HG03175 (cell line): ENCODE measurements around the gene TMEM100.

ENCODE experiments used
- ATAC-seq: cut with Tn5 transposase; IDR thresholded peaks from one replicate; pipeline ENCODE4 v1.9.1; 2021; ENCODE audit warnings: mild to moderate bottlenecking, moderate library complexity; ENCODE audit not compliant: unreplicated experiment

TMEM100 gene

GRCh38 chr17:55720919-55721836 is 1.5 kb downstream of the TMEM100 start:
- no peak for ATAC-seq

- ATAC-seq: peak; percentile 70
Measured at GRCh38 chr17:55717898-55718735, 4.5 kb downstream of the TMEM100 start.

GRCh38 chr17:55717432-55717831 is 5.2 kb downstream of the TMEM100 start:
- no peak for ATAC-seq

- no peak for ATAC-seq
Measured at GRCh38 chr17:55710829-55711496, 11.7 kb downstream of the TMEM100 start.

- no peak for ATAC-seq
Measured at GRCh38 chr17:55710410-55710809, 12.3 kb downstream of the TMEM100 start.

GRCh38 chr17:55709984-55710383 is 12.7 kb downstream of the TMEM100 start:
- no peak for ATAC-seq

- ATAC-seq: no peak
Measured at GRCh38 chr17:55709440-55709839, 13.2 kb downstream of the TMEM100 start.

GRCh38 chr17:55708175-55708974 is 14.3 kb downstream of the TMEM100 start:
- ATAC-seq: no peak

GRCh38 chr17:55706808-55707773 is 15.6 kb downstream of the TMEM100 start:
- no peak for ATAC-seq

- peak; percentile 70 for ATAC-seq
Measured at GRCh38 chr17:55705847-55706246, 16.8 kb downstream of the TMEM100 start.

GRCh38 chr17:55704401-55704800 is 18.3 kb downstream of the TMEM100 start:
- ATAC-seq: no peak

GRCh38 chr17:55702150-55702549 is 20.5 kb downstream of the TMEM100 start:
- no peak for ATAC-seq

GRCh38 chr17:55699181-55699860 is 23.3 kb downstream of the TMEM100 start:
- no peak for ATAC-seq

GRCh38 chr17:55694286-55694910 is 28.3 kb downstream of the TMEM100 start:
- no peak for ATAC-seq

GRCh38 chr17:55693254-55694216 is 29.1 kb downstream of the TMEM100 start:
- ATAC-seq: no peak

GRCh38 chr17:55692276-55692675 is 30.4 kb downstream of the TMEM100 start:
- no peak for ATAC-seq

GRCh38 chr17:55691666-55692065 is 31.0 kb downstream of the TMEM100 start:
- no peak for ATAC-seq
